Prostate gland (tissue), 2 donors: ENCODE data around the gene PLXND1. TPM values are rescaled to one million over a fixed set of nuclear protein-coding genes. Genes with fewer than 3 reads are reported as not detected.

Experiments
- DNase-seq: peaks from one replicate; pipeline ENCODE4 v3.0.0-alpha.2; 2019; ENCODE audit warnings: low spot score
- H3K27ac ChIP-seq, 2 donors: fragments of 200-600 bp; sonication (generic); 2 replicates each; pipeline ENCODE4 v1.5.1; 2017 to 2019
- H3K27me3 ChIP-seq: fragments of 200-600 bp; sonication (generic); replicated peaks from 2 replicates; pipeline ENCODE4 v1.5.1; 2019; ENCODE audit not compliant: insufficient read depth
- H3K36me3 ChIP-seq, 2 donors: fragments of 200-600 bp; sonication (generic); 1 replicate in 1 of 2; 2 replicates in 1 of 2; pipeline versions ENCODE4 v1.5.1 to v1.8.1; 2017 to 2019
- H3K4me1 ChIP-seq: fragments of 200-600 bp; sonication (generic); replicated peaks from 2 replicates; pipeline ENCODE4 v1.5.1; 2019
- H3K4me3 ChIP-seq, 2 donors: fragments of 200-600 bp; sonication (generic); 2 replicates each; pipeline ENCODE4 v1.5.1; 2017 to 2019
- H3K9me3 ChIP-seq: fragments of 200-600 bp; sonication (generic); 2 replicates; pipeline ENCODE4 v1.5.1; 2017
- POLR2A ChIP-seq: fragments of 450-650 bp; IDR thresholded peaks from one replicate; pipeline ENCODE4 v1.6.1; 2016; ENCODE audit warnings: antibody characterized with exemption, mild to moderate bottlenecking
- POLR2AphosphoS5 ChIP-seq: sonication (generic); formaldehyde crosslinking; IDR thresholded peaks from one replicate; pipeline ENCODE4 v1.6.1; 2017; ENCODE audit warnings: antibody characterized with exemption
- WGBS: methylation state at CpG from one replicate; pipeline ENCODE4 v1.1.5; 2018; 5-methylcytosine and 5-hydroxymethylcytosine counted together
- intact Hi-C: fragments of 100-400 bp; cut with DNase I; formaldehyde crosslinking; loops from one replicate; pipeline ENCODE4 v1.14.2; 2022
- total RNA-seq, 2 donors: library from RNA; depleted of rRNA; stranded (reverse); fragments of >200 nt; gene quantifications; one replicate each; pipeline ENCODE4 v1.1.0, GENCODE V29; 2016
- TF ChIP-seq, protein P1 (sequence below), 4 experiments: fragments of 200-600 bp in 2 of 4; fragments of 450-650 bp in 2 of 4; sonication (generic) in 2 of 4; IDR thresholded peaks; 1 replicate in 3 of 4; 2 replicates in 1 of 4; pipeline ENCODE4 v1.5.1; 2016 to 2019; ENCODE audit warnings: antibody characterized with exemption in 4 of 4, mild to moderate bottlenecking in 2 of 4, moderate library complexity in 2 of 4

Gene PLXND1
- total RNA-seq, 2 donors from 2014 or later = 19.7 to 83.6 TPM

DNA sequence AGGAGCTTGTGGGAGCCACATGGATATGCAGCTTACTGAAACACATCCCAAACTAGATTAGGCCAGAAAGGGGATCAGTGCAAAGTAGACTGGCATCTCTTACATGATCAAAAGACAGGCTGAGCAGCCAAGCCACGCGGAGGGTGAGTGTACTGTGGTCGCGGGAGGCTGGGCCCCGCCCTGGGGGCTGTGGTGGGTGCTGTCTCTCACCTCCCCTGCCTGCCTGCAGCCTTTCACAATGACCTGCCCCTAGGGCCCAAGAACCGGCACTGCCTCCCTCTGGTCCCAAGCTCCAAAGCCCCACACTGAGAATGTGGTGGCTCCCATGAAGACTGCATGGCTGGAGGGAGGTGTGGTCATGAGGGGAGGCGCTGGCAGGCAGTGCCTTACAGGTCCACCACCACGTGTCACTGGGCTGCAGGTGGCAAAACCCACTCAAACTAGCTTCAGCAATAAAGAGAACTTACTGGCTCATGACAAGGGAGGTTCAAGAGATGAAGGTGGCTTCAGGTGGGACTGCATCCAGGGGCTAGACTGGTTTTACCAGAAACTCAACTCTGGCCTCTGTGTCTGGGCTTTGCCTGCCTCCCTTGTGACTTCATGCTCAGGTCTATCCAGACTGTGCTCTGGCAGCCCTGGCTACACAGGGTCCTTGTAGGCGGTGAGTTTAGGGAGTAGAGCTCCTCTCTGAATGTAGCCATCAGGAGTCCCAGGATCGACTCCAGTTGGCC lies 27.4 kb upstream of the PLXND1 start:
- WGBS = 67% methylated on average over 10 of the region's 10 CpGs
- Histone ChIP-seq H3K36me3 (no peaks in the 10 kb centered on the region), H3K4me3 (no peak overlapping the region), H3K4me1 (no peaks in the 10 kb centered on the region), H3K9me3 (no peaks in the 10 kb centered on the region), H3K27me3 (no peaks in the 10 kb centered on the region), H3K27ac (no peak overlapping the region)
- intact Hi-C loops = no loop called here
- DNase-seq = no peak
- TF ChIP-seq, protein P1, sequence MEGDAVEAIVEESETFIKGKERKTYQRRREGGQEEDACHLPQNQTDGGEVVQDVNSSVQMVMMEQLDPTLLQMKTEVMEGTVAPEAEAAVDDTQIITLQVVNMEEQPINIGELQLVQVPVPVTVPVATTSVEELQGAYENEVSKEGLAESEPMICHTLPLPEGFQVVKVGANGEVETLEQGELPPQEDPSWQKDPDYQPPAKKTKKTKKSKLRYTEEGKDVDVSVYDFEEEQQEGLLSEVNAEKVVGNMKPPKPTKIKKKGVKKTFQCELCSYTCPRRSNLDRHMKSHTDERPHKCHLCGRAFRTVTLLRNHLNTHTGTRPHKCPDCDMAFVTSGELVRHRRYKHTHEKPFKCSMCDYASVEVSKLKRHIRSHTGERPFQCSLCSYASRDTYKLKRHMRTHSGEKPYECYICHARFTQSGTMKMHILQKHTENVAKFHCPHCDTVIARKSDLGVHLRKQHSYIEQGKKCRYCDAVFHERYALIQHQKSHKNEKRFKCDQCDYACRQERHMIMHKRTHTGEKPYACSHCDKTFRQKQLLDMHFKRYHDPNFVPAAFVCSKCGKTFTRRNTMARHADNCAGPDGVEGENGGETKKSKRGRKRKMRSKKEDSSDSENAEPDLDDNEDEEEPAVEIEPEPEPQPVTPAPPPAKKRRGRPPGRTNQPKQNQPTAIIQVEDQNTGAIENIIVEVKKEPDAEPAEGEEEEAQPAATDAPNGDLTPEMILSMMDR (IDR thresholded peaks at IDR 0.05) = no peak
- TF ChIP-seq POLR2AphosphoS5 = no peak
- TF ChIP-seq POLR2A = no peak

DNA sequence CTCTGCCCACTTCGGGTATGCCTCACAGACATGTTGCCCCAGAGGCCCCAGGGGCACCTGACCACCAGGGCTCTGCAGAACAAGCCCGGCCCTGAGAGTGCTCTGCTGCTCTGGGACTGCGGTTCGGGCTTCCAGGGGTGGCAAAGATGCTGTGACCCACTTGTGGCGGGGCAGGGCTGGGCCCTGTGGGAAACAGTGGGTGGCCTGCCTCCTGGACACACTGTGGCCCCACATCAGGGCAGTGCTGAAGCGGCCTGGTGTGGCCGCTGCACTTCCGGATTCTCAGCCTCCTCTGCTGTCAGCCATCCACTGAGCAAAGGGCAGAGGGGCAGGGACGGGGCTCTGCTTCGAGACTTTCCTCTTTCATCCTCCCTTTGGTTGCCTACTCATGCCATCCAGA lies 26.5 kb upstream of the PLXND1 start:
- no peaks in the 10 kb centered on the region for H3K4me1 ChIP-seq
- intact Hi-C loops = no loop called here
- H3K27ac ChIP-seq = no peak overlapping the region
- DNase-seq = no peak
- no peaks in the 10 kb centered on the region for H3K36me3 ChIP-seq
- 90% methylated on average over 10 of the region's 10 CpGs for WGBS
- H3K27me3 ChIP-seq = no peaks in the 10 kb centered on the region
- H3K4me3 ChIP-seq = no peak overlapping the region
- no peaks in the 10 kb centered on the region for H3K9me3 ChIP-seq
- TF ChIP-seq, protein P1 (IDR thresholded peaks at IDR 0.05) = no peak
- TF ChIP-seq POLR2AphosphoS5 (no peak), POLR2A (no peak)

DNA sequence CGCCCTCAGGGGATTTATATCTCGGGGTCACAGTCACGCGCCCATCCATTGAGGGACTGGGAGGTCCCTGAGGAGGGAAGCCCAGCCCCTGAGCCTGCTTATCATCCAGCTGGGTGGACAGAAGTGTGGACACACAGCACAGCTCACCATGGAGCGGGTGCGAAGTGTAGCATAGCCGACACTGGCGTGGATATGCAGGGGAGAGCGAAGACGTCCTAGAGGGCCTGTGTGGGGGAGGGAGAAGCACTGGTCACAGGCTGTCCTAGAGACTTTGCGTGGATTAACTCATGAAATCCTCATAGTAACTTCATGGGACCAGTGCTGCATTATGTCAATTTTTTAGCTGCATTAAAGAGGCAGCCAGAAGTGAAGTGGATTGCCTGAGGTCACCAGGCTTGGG lies 26.1 kb upstream of the PLXND1 start:
- H3K27me3 ChIP-seq = no peaks in the 10 kb centered on the region
- no peaks in the 10 kb centered on the region for H3K9me3 ChIP-seq
- H3K27ac ChIP-seq = no peak overlapping the region
- DNase-seq = no peak
- 95% methylated on average over 11 of the region's 11 CpGs for WGBS
- no peak overlapping the region for H3K4me3 ChIP-seq
- H3K36me3 ChIP-seq = no peaks in the 10 kb centered on the region
- no peaks in the 10 kb centered on the region for H3K4me1 ChIP-seq
- intact Hi-C loops = no loop called here
- TF ChIP-seq, protein P1 (IDR thresholded peaks at IDR 0.05) = no peak
- TF ChIP-seq POLR2A (no peak), POLR2AphosphoS5 (no peak)

GRCh38 chr3:129632056-129632455 lies 25.6 kb upstream of the PLXND1 start:
- Histone ChIP-seq H3K27ac (no peak overlapping the region), H3K27me3 (no peaks in the 10 kb centered on the region), H3K4me3 (no peak overlapping the region), H3K4me1 (no peaks in the 10 kb centered on the region), H3K36me3 (no peaks in the 10 kb centered on the region), H3K9me3 (no peaks in the 10 kb centered on the region)
- 84% methylated on average over 8 of the region's 9 CpGs for WGBS
- DNase-seq = no peak
- intact Hi-C loops = no loop called here
- TF ChIP-seq POLR2A = no peak
- TF ChIP-seq, protein P1 (IDR thresholded peaks at IDR 0.05) = no peak
- TF ChIP-seq POLR2AphosphoS5 = no peak

- no peaks in the 10 kb centered on the region for H3K9me3 ChIP-seq
- H3K27me3 ChIP-seq = no peaks in the 10 kb centered on the region
- 77% methylated on average over 6 of the region's 6 CpGs for WGBS
- no peak overlapping the region for H3K27ac ChIP-seq
- TF ChIP-seq POLR2A = no peak
- TF ChIP-seq POLR2AphosphoS5 = no peak
- TF ChIP-seq, protein P1 (IDR thresholded peaks at IDR 0.05) = no peak
- intact Hi-C loops = loop anchor here (10.0 kb wide), 1 partner anchor 196 kb away; no protein-coding TSS in a partner anchor
- DNase-seq = no peak
- no peak overlapping the region for H3K4me3 ChIP-seq
- H3K4me1 ChIP-seq = no peaks in the 10 kb centered on the region
- H3K36me3 ChIP-seq = no peaks in the 10 kb centered on the region
These were observed 22.5 kb upstream of the PLXND1 start for GRCh38 chr3:129629011-129629410.
